Measurements from ENCODE around the gene COMMD3.

GRCh38 chr10:22285130-22285529, 31.1 kb upstream of the COMMD3 start:
- TF ChIP-seq CTCF (IDR thresholded peaks at IDR 0.05) (no peak), POLR2A (IDR thresholded peaks at IDR 0.05) (no peak)

Measured in uterus (tissue), 2 donors.